NCI-H2171 (cell line): ENCODE measurements around the gene BTBD16.

Source experiments
- DNase-seq: peaks from one replicate; lab custom pipeline; 2025; lab: John Stamatoyannopoulos, UW

The BTBD16 gene

GRCh38 chr10:122311716-122312115, 40.6 kb downstream of the BTBD16 start:
- no peak for DNase-seq

GRCh38 chr10:122316224-122316884, 45.3 kb downstream of the BTBD16 start:
- DNase-seq, result no peak

- no peak for DNase-seq
These were observed 50.9 kb downstream of the BTBD16 start for GRCh38 chr10:122321960-122322359.

- DNase-seq, result no peak
These were observed 52.1 kb downstream of the BTBD16 start for GRCh38 chr10:122323189-122323588.

GRCh38 chr10:122323941-122324675, 53.0 kb downstream of the BTBD16 start:
- DNase-seq, result no peak

- DNase-seq, result no peak
These were observed 54.1 kb downstream of the BTBD16 start for GRCh38 chr10:122325235-122325634.

- DNase-seq, result no peak
These were observed 55.3 kb downstream of the BTBD16 start for GRCh38 chr10:122326385-122326784.

- no peak for DNase-seq
These were observed 55.7 kb downstream of the BTBD16 start for GRCh38 chr10:122326806-122327205.

- no peak for DNase-seq
These were observed 56.4 kb downstream of the BTBD16 start for GRCh38 chr10:122327237-122328206.

- DNase-seq, result no peak
These were observed 57.6 kb downstream of the BTBD16 start for GRCh38 chr10:122328676-122329075.

- no peak for DNase-seq
These were observed 58.3 kb downstream of the BTBD16 start for GRCh38 chr10:122329416-122329815.

- DNase-seq, result no peak
These were observed 60.0 kb downstream of the BTBD16 start for GRCh38 chr10:122331100-122331499.

GRCh38 chr10:122331615-122332446, 60.7 kb downstream of the BTBD16 start:
- no peak for DNase-seq

- no peak for DNase-seq
These were observed 61.9 kb downstream of the BTBD16 start for GRCh38 chr10:122333037-122333436.

GRCh38 chr10:122336332-122336731, 65.2 kb downstream of the BTBD16 start:
- no peak for DNase-seq

- no peak for DNase-seq
These were observed 65.9 kb downstream of the BTBD16 start for GRCh38 chr10:122336961-122337360.

- DNase-seq, result no peak
These were observed 67.7 kb downstream of the BTBD16 start for GRCh38 chr10:122338609-122339441.

- DNase-seq, result no peak
These were observed 70.2 kb downstream of the BTBD16 start for GRCh38 chr10:122341141-122341810.

- no peak for DNase-seq
These were observed 71.4 kb downstream of the BTBD16 start for GRCh38 chr10:122342293-122343134.
